Measurements from ENCODE around the gene GDF9. TPM values are rescaled to one million over a fixed set of nuclear protein-coding genes. Genes with fewer than 3 reads are reported as not detected.

The GDF9 gene
- total and polyA plus RNA-seq, 10 donors: 0.17 to 0.59 (median 0.37) TPM; not detected in 3

- TF ChIP-seq CTCF (IDR thresholded peaks at IDR 0.05 in 8 of 11, conservative IDR thresholded peaks at IDR 0.05 in 3 of 11) (no peak), POLR2AphosphoS5 (IDR thresholded peaks at IDR 0.05) (peak; percentile 18 to 46 (median 20))
- peak within 1 kb of the TSS in 6 of 8 donors; percentile 46 to 81 (median 57) for H3K27ac ChIP-seq
- peaks cover 4 to 33% (median 28%) of the 10 kb centered on the region in 6 donors for H3K4me1 ChIP-seq
- intact Hi-C loops (cut with DNase I; ENCODE audit: low total_unique reads): no loop called here
- no peaks in the 10 kb centered on the region for H3K36me3 ChIP-seq
- peak within 1 kb of the TSS; percentile 58 to 93 (median 72) for H3K4me3 ChIP-seq
- WGBS, 5 donors: 5 to 20% (median 7%) methylated on average over 20 to 78 of the region's 78 CpGs
- peak; percentile 80 for DNase-seq
- H3K27me3 ChIP-seq (replicated peaks in 1 of 7): peaks cover 0 to 62% (median 27%) of the 10 kb centered on the region in 7 donors
- H3K9me3 ChIP-seq: no peaks in the 10 kb centered on the region
Measured at GRCh38 chr5:132830436-132831094, 35.7 kb downstream of the GDF9 start, which contains the start of gene SHROOM1. Gene SHROOM1 (minus strand): TSS chr5:132830647. CDS start chr5:132826140, 4,507 bp downstream.

GRCh38 chr5:132829742-132830435, 36.4 kb downstream of the GDF9 start:
- Histone ChIP-seq H3K27ac (peak overlapping the region in 6 of 8 donors; percentile 46 to 81 (median 57)), H3K4me1 (peaks cover 4 to 40% (median 34%) of the 10 kb centered on the region in 6 donors), H3K4me3 (peak overlapping the region; percentile 58 to 93 (median 72)), H3K9me3 (no peaks in the 10 kb centered on the region), H3K27me3 (replicated peaks in 1 of 7) (peaks cover 0 to 69% (median 34%) of the 10 kb centered on the region in 7 donors), H3K36me3 (no peaks in the 10 kb centered on the region)
- intact Hi-C loops (cut with DNase I; ENCODE audit: low total_unique reads): no loop called here
- WGBS, 5 donors: 3 to 13% (median 4%) methylated on average over 27 to 75 of the region's 75 CpGs
- no peak for TF ChIP-seq POLR2A (IDR thresholded peaks at IDR 0.05)
- TF ChIP-seq CTCF (IDR thresholded peaks at IDR 0.05 in 8 of 11, conservative IDR thresholded peaks at IDR 0.05 in 3 of 11): peak; percentile 57 to 94 (median 88)
- peak; percentile 30 to 68 (median 54) for TF ChIP-seq POLR2AphosphoS5 (IDR thresholded peaks at IDR 0.05)
- DNase-seq: peak; percentile 93

DNA sequence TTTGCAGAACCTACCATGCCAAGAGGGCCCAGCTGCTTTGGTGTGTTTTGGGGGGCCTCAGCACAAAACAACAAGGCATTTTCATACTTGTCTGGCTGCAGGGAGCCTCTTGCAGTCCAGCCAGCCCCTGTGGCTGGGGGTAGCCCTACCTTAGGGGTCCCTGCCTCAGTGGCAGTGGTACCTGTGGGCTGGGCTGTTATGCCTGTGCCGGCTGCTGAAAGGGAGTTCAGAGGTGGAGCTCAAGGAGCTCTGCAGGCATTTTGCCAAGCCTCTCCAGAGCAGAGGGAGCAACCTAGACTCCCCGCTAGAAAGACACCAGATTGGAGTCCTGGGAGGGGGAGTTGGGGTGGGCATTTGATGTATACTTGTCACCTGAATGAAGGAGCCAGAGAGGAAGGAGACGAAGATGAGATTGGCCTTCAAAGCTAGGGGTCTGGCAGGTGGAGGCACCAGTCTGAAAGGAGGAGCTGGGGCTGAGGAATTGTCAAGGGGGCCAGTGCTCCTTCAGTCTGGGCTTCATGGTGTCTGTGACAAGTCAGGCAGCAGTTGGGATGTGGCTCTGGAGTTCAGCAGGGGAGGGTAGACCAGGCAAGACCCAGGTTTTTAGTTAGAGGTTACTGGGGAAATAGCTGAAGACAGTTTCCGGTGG, 37.3 kb downstream of the GDF9 start:
- TF ChIP-seq CTCF (IDR thresholded peaks at IDR 0.05 in 8 of 11, conservative IDR thresholded peaks at IDR 0.05 in 3 of 11) (no peak), POLR2AphosphoS5 (IDR thresholded peaks at IDR 0.05) (no peak), POLR2A (IDR thresholded peaks at IDR 0.05) (no peak)
- no peak overlapping the region for H3K27ac ChIP-seq
- DNase-seq: no peak
- peaks cover 0 to 78% (median 42%) of the 10 kb centered on the region in 7 donors for H3K27me3 ChIP-seq (replicated peaks in 1 of 7)
- no peaks in the 10 kb centered on the region for H3K9me3 ChIP-seq
- H3K4me3 ChIP-seq: peak overlapping the region in 1 of 8 donors; percentile 93
- H3K4me1 ChIP-seq: peaks cover 4 to 42% (median 34%) of the 10 kb centered on the region in 6 donors
- no peaks in the 10 kb centered on the region for H3K36me3 ChIP-seq
- intact Hi-C loops (cut with DNase I; ENCODE audit: low total_unique reads): no loop called here
- WGBS, 5 donors: 67 to 81% (median 76%) methylated on average over 4 of the region's 4 CpGs
